NK-92 treated with Interleukin-12 subunit alpha and Interleukin-12 subunit beta, amount 100 ng/mL, for 24 hours (cell line): ENCODE data around the gene CCDC3.
"Not testable (repeated sequence)": the region's sequence is repeated elsewhere in the genome, so short reads cannot be mapped to it uniquely, and the experiment has no call there.

Experiments used
- DNase-seq: peaks from one replicate; lab custom pipeline; 2025; lab: John Stamatoyannopoulos, UW

The CCDC3 gene

GRCh38 chr10:12887780-12888179 is 113.7 kb downstream of the CCDC3 start:
- DNase-seq = no peak

- no peak for DNase-seq
These were observed 116.7 kb downstream of the CCDC3 start for GRCh38 chr10:12884851-12885250.

GRCh38 chr10:12880423-12880822 is 121.1 kb downstream of the CCDC3 start:
- no peak for DNase-seq

- no peak for DNase-seq
These were observed 124.4 kb downstream of the CCDC3 start for GRCh38 chr10:12877150-12877549.

GRCh38 chr10:12876266-12876665 is 125.2 kb downstream of the CCDC3 start:
- DNase-seq = no peak

GRCh38 chr10:12875100-12875499 is 126.4 kb downstream of the CCDC3 start:
- no peak for DNase-seq

- DNase-seq = no peak
These were observed 127.0 kb downstream of the CCDC3 start for GRCh38 chr10:12874501-12874900.

GRCh38 chr10:12873172-12873571 is 128.3 kb downstream of the CCDC3 start:
- DNase-seq = no peak

GRCh38 chr10:12872577-12872976 is 128.9 kb downstream of the CCDC3 start:
- DNase-seq = no peak

- DNase-seq = no peak
These were observed 132.1 kb downstream of the CCDC3 start for GRCh38 chr10:12869427-12869826.

- DNase-seq = no peak
These were observed 133.3 kb downstream of the CCDC3 start for GRCh38 chr10:12868229-12868628.

- not testable (repeated sequence) for DNase-seq
These were observed 136.0 kb downstream of the CCDC3 start for GRCh38 chr10:12865515-12865914.

GRCh38 chr10:12862459-12862858 is 139.1 kb downstream of the CCDC3 start:
- no peak for DNase-seq

GRCh38 chr10:12854988-12855387 is 146.5 kb downstream of the CCDC3 start:
- no peak for DNase-seq

GRCh38 chr10:12852687-12853086 is 148.8 kb downstream of the CCDC3 start:
- no peak for DNase-seq

- no peak for DNase-seq
These were observed 152.0 kb downstream of the CCDC3 start for GRCh38 chr10:12849319-12850181.

GRCh38 chr10:12848439-12849173 is 152.9 kb downstream of the CCDC3 start:
- DNase-seq = no peak

GRCh38 chr10:12847361-12847975 is 154.0 kb downstream of the CCDC3 start:
- DNase-seq = no peak

- DNase-seq = no peak
These were observed 154.8 kb downstream of the CCDC3 start for GRCh38 chr10:12846718-12847117.
